SK-N-SH (cell line): ENCODE results near the gene BMAL1. TPM values are rescaled to one million over a fixed set of nuclear protein-coding genes. Genes with fewer than 3 reads are reported as not detected.

ENCODE experiments used
- CTCF ChIA-PET: fragments of 300-600, 350-600 bp; formaldehyde crosslinking; extraction: SDS; loops from one replicate; lab custom pipeline; 2021; lab: Yijun Ruan, JAX
- POLR2A ChIA-PET: fragments of 350-600 bp; sonication (Branson Sonifier 250); formaldehyde crosslinking; extraction: SDS; loops from one replicate; lab custom pipeline; 2020; ENCODE audit warnings: antibody characterized with exemption, inconsistent platforms; lab: Yijun Ruan, JAX
- DNase-seq: peaks from one replicate; pipeline ENCODE4 v3.0.0; 2012
- H2AFZ ChIP-seq: fragments of 200-600 bp; sonication (generic); 2 replicates; pipeline ENCODE4 v1.8.1; 2016; ENCODE audit warnings: antibody characterized with exemption, mild to moderate bottlenecking, low read depth
- H3F3A ChIP-seq: fragments of 200-600 bp; sonication (generic); replicated peaks from 2 replicates; pipeline ENCODE3; 2016; ENCODE audit warnings: antibody characterized with exemption, mild to moderate bottlenecking; ENCODE audit not compliant: insufficient read depth
- H3K27ac ChIP-seq, 2 experiments: fragments of 200-500 bp in 1 of 2; fragments of 200-600 bp in 1 of 2; sonication (Bioruptor generic) in 1 of 2; sonication (generic), shearing (Covaris generic) in 1 of 2; 2 replicates each; pipeline versions ENCODE4 v1.5.1 to v1.6.1; 2014 to 2016; ENCODE audit warnings: low read depth in 2 of 2, inconsistent platforms in 1 of 2, low read length in 1 of 2, mild to moderate bottlenecking in 1 of 2, mixed read lengths in 1 of 2
- H3K27me3 ChIP-seq: fragments of 200-600 bp; sonication (generic), shearing (Covaris generic); 2 replicates; pipeline ENCODE4 v1.6.1; 2016; ENCODE audit warnings: mixed run types; ENCODE audit not compliant: insufficient read depth
- H3K36me3 ChIP-seq, 2 experiments: fragments of 200-500 bp in 1 of 2; fragments of 200-600 bp in 1 of 2; sonication (Bioruptor generic) in 1 of 2; sonication (generic) in 1 of 2; replicated peaks in 1 of 2; 2 replicates each; pipeline versions ENCODE3 to v1.5.1; 2014 to 2016; ENCODE audit warnings: low read length in 1 of 2, mild to moderate bottlenecking in 1 of 2; ENCODE audit not compliant: insufficient read depth in 2 of 2, control insufficient read depth in 1 of 2
- H3K4me1 ChIP-seq, 2 experiments: fragments of 200-500 bp in 1 of 2; fragments of 200-600 bp in 1 of 2; sonication (Bioruptor generic) in 1 of 2; sonication (generic), shearing (Covaris generic) in 1 of 2; 2 replicates each; pipeline versions ENCODE4 v1.5.1 to v1.6.1; 2014 to 2016; ENCODE audit warnings: low read depth in 1 of 2, low read length in 1 of 2, mixed run types in 1 of 2; ENCODE audit not compliant: insufficient read depth in 2 of 2, control insufficient read depth in 1 of 2
- H3K4me2 ChIP-seq: fragments of 200-600 bp; sonication (generic), shearing (Covaris generic); 2 replicates; pipeline ENCODE4 v1.6.1; 2017; ENCODE audit warnings: mixed run types
- H3K4me3 ChIP-seq, 2 experiments: fragments of 200-500 bp in 1 of 2; fragments of 200-600 bp in 1 of 2; sonication (Bioruptor generic) in 1 of 2; sonication (generic), shearing (Covaris generic) in 1 of 2; 2 replicates each; pipeline versions ENCODE4 v1.5.1 to v1.8.1; 2014 to 2016; ENCODE audit warnings: low read depth in 2 of 2, inconsistent platforms in 1 of 2, low read length in 1 of 2, mild to moderate bottlenecking in 1 of 2, mixed read lengths in 1 of 2, moderate library complexity in 1 of 2
- H3K79me2 ChIP-seq: fragments of 200-600 bp; sonication (generic); 2 replicates; pipeline ENCODE4 v1.8.1; 2017; ENCODE audit warnings: mild to moderate bottlenecking; ENCODE audit not compliant: insufficient read depth
- H3K9ac ChIP-seq: fragments of 200-600 bp; sonication (generic); 2 replicates; pipeline ENCODE4 v1.6.1; 2017; ENCODE audit warnings: mixed run types
- H3K9me2 ChIP-seq: fragments of 200-600 bp; sonication (generic); 2 replicates; pipeline ENCODE4 v1.6.1; 2017; ENCODE audit warnings: mixed run types
- H3K9me3 ChIP-seq: fragments of 200-600 bp; sonication (generic); 2 replicates; pipeline ENCODE4 v1.6.1; 2017; ENCODE audit warnings: mixed run types, mild to moderate bottlenecking, moderate library complexity
- H4K20me1 ChIP-seq: fragments of 200-600 bp; sonication (generic); 2 replicates; pipeline ENCODE4 v1.6.1; 2017; ENCODE audit warnings: mild to moderate bottlenecking, mixed run types; ENCODE audit not compliant: insufficient read depth
- FOXM1 ChIP-seq: IDR thresholded peaks from 2 replicates; pipeline ENCODE4 v1.4.0; 2012; ENCODE audit warnings: low read depth, mild to moderate bottlenecking
- GABPA ChIP-seq: IDR thresholded peaks from 2 replicates; pipeline ENCODE4 v1.4.0; 2012; ENCODE audit warnings: low read depth, mild to moderate bottlenecking
- IRF3 ChIP-seq: fragments of 150-350 bp; IDR thresholded peaks from 2 replicates; pipeline ENCODE4 v1.6.1; 2016; ENCODE audit warnings: mild to moderate bottlenecking, low read depth, low read length
- MEF2A ChIP-seq: IDR thresholded peaks from 2 replicates; pipeline ENCODE4 v1.4.0; 2012; ENCODE audit warnings: low read depth, borderline replicate concordance
- MXI1 ChIP-seq: IDR thresholded peaks from 2 replicates; pipeline ENCODE4 v1.6.1; 2012; ENCODE audit warnings: mild to moderate bottlenecking, low read depth, low read length, improper control_type of control experiment
- NFIC ChIP-seq: IDR thresholded peaks from 2 replicates; pipeline ENCODE4 v1.4.0; 2012; ENCODE audit warnings: borderline replicate concordance
- NRF1 ChIP-seq: IDR thresholded peaks from 2 replicates; pipeline ENCODE4 v1.6.1; 2012; ENCODE audit warnings: low read depth, mild to moderate bottlenecking, low read length
- PBX3 ChIP-seq: IDR thresholded peaks from 2 replicates; pipeline ENCODE4; 2012
- RCOR1 ChIP-seq: fragments of 150-350 bp; IDR thresholded peaks from 2 replicates; pipeline ENCODE4 v1.6.1; 2017; ENCODE audit warnings: antibody characterized with exemption, low read length
- RFX5 ChIP-seq: IDR thresholded peaks from 2 replicates; pipeline ENCODE4 v1.6.1; 2012; ENCODE audit warnings: mild to moderate bottlenecking, improper control_type of control experiment, low read length
- SIN3A ChIP-seq: IDR thresholded peaks from 2 replicates; pipeline ENCODE4 v1.6.1; 2012; ENCODE audit warnings: low read depth, mild to moderate bottlenecking, low read length, moderate library complexity, borderline replicate concordance
- USF1 ChIP-seq: IDR thresholded peaks from 2 replicates; pipeline ENCODE4 v1.4.0; 2012; ENCODE audit warnings: low read depth, borderline replicate concordance
- YY1 ChIP-seq: IDR thresholded peaks from 2 replicates; pipeline ENCODE4 v1.4.0; 2012; ENCODE audit warnings: low read depth, mild to moderate bottlenecking
- ZBTB33 ChIP-seq: IDR thresholded peaks from 2 replicates; pipeline ENCODE4 v1.4.0; 2012; ENCODE audit warnings: low read depth, borderline replicate concordance
- WGBS: methylation state at CpG from one replicate; pipeline ENCODE4 v1.1.6; 2017; ENCODE audit warnings: low lambda C conversion rate; 5-methylcytosine and 5-hydroxymethylcytosine counted together
- polyA plus RNA-seq, 3 experiments: library from polyadenylated mRNA; depleted of rRNA; stranded (reverse); fragments of >200 nt; gene quantifications; 2 replicates each; pipeline ENCODE4 v1.2.3, GENCODE V29; 2012

The BMAL1 gene
- polyA plus RNA-seq, 1 of the 3 experiments (the other 2 are of a cell fraction): 6.5 TPM

- Histone ChIP-seq H3K4me3 (no peak overlapping the region), H3K9ac (no peak overlapping the region), H3K27ac (no peak overlapping the region), H2AFZ (no peak overlapping the region), H3K27me3 (no peaks in the 10 kb centered on the region), H3K4me2 (no peak overlapping the region), H3K9me3 (no peaks in the 10 kb centered on the region), H3K9me2 (no peaks in the 10 kb centered on the region), H3K4me1 (peaks cover 0 to 8% of the 10 kb centered on the region in 2 experiments; a peak in 1 of 4 replicates), H4K20me1 (no peaks in the 10 kb centered on the region), H3K79me2 (no peaks in the 10 kb centered on the region), H3K36me3 (peaks cover 22 to 47% of the 10 kb centered on the region in 2 experiments), H3F3A (peaks cover 5% of the 10 kb centered on the region)
- WGBS: 95% methylated on average over 4 of the region's 4 CpGs
- TF ChIP-seq YY1 (no peak), MXI1 (no peak), NRF1 (no peak), GABPA (no peak), USF1 (no peak), RFX5 (no peak), SIN3A (no peak), NFIC (no peak), FOXM1 (no peak), MEF2A (no peak), ZBTB33 (no peak), RCOR1 (no peak), PBX3 (no peak), IRF3 (no peak)
- DNase-seq: no peak
- CTCF ChIA-PET: interaction anchor here (0.7 to 2.4 kb wide), 8 partner anchors 9 to 183 kb away, joined by 3 to 8 read pairs (median 5); no protein-coding TSS in a partner anchor
- POLR2A ChIA-PET: no interaction called here
Observed at GRCh38 chr11:13367115-13367514, 89.5 kb downstream of the BMAL1 start.
